A549 (cell line): Measurements from ENCODE around the gene ARHGEF1.

Experiments
- BHLHE40 ChIP-seq: IDR thresholded peaks from 2 replicates; pipeline ENCODE4 v1.6.1; 2012; ENCODE audit warnings: low read depth, low read length, inconsistent platforms
- EHMT2 ChIP-seq: fragments of 200-600 bp; sonication (generic); IDR thresholded peaks from 2 replicates; pipeline ENCODE4 v1.6.1; 2016; ENCODE audit warnings: antibody characterized with exemption, low read depth, mild to moderate bottlenecking, moderate library complexity
- JUN ChIP-seq, 2 experiments: fragments of >200 bp; sonication (Bioruptor Twin); formaldehyde crosslinking; IDR thresholded peaks; 2 replicates in 1 of 2; 3 replicates in 1 of 2; pipeline ENCODE4 v1.6.1; 2016 to 2017
- POLR2A ChIP-seq: IDR thresholded peaks from 2 replicates; pipeline ENCODE4 v1.6.1; 2012; ENCODE audit warnings: mild to moderate bottlenecking, low read length
- RFX5 ChIP-seq: fragments of 450-650 bp; IDR thresholded peaks from 2 replicates; pipeline ENCODE4 v1.7.1; 2014; ENCODE audit warnings: antibody characterized with exemption, mild to moderate bottlenecking, moderate library complexity
- ZFP36 ChIP-seq: fragments of 450-650 bp; IDR thresholded peaks from 2 replicates; pipeline ENCODE4 v1.6.1; 2014; ENCODE audit warnings: borderline replicate concordance; ENCODE audit not compliant: partially characterized antibody
- TF ChIP-seq, protein P1 (sequence below): fragments of >200 bp; sonication (Bioruptor Twin); formaldehyde crosslinking; IDR thresholded peaks from 3 replicates; pipeline ENCODE4 v1.5.1; 2016

DNA sequence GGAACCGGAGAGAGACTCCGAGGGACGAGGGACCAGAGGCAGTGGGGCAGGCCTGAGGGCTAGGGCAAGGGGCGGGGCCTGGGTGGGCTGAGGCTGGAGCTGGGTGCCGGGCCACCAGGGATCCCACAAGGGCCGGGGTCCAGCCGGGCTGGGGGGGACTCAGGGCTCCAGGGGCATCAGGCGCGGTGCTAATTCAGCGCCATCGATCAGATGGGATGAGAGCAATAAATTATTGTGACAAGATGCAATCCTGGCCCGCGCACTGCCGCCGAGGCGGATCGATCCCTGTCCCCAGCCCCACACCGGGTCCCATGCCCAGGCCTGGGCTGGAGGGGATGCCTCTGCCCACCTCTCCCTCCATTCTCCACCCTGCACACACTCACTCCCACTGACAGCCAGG, 39.6 kb downstream of the ARHGEF1 start:
- TF ChIP-seq, protein P1, sequence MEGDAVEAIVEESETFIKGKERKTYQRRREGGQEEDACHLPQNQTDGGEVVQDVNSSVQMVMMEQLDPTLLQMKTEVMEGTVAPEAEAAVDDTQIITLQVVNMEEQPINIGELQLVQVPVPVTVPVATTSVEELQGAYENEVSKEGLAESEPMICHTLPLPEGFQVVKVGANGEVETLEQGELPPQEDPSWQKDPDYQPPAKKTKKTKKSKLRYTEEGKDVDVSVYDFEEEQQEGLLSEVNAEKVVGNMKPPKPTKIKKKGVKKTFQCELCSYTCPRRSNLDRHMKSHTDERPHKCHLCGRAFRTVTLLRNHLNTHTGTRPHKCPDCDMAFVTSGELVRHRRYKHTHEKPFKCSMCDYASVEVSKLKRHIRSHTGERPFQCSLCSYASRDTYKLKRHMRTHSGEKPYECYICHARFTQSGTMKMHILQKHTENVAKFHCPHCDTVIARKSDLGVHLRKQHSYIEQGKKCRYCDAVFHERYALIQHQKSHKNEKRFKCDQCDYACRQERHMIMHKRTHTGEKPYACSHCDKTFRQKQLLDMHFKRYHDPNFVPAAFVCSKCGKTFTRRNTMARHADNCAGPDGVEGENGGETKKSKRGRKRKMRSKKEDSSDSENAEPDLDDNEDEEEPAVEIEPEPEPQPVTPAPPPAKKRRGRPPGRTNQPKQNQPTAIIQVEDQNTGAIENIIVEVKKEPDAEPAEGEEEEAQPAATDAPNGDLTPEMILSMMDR = no peak
- TF ChIP-seq JUN (IDR thresholded peaks at IDR 0.05) = no peak
- no peak for TF ChIP-seq POLR2A
- no peak for TF ChIP-seq BHLHE40
- TF ChIP-seq RFX5 = no peak
- TF ChIP-seq ZFP36 = no peak
- no peak for TF ChIP-seq EHMT2
